Measurements from ENCODE around the gene ZNF319. TPM values are rescaled to one million over a fixed set of nuclear protein-coding genes. Genes with fewer than 3 reads are reported as not detected.

The ZNF319 gene
- total and polyA plus RNA-seq, 2 donors from 2014 or later, result 2.9 to 10.9 TPM

GRCh38 chr16:58036943-58037342 lies 36.5 kb upstream of the ZNF319 start:
- no peak for TF ChIP-seq CTCF (IDR thresholded peaks at IDR 0.05; ENCODE audit: borderline replicate concordance, extremely low read depth, insufficient read depth)
- H3K9ac ChIP-seq (ENCODE audit: low read length in 3 of 3), result no peak overlapping the region
- FAIRE-seq, result no peak
- no peak overlapping the region for H3K27ac ChIP-seq (ENCODE audit: low read depth in 2 of 2, low read length in 2 of 2)
- H3K27me3 ChIP-seq (ENCODE audit: control insufficient read depth, insufficient read depth, low read length), result no peaks in the 10 kb centered on the region
- no peak overlapping the region for H3K4me3 ChIP-seq (ENCODE audit: low read length in 3 of 3)
- no peak for DNase-seq
- no peaks in the 10 kb centered on the region for H3K9me3 ChIP-seq (ENCODE audit: control insufficient read depth in 2 of 3, insufficient read depth in 1 of 3, low read length in 3 of 3)
- peaks cover 0 to 14% (median 9%) of the 10 kb centered on the region in 3 donors for H3K36me3 ChIP-seq (ENCODE audit: control insufficient read depth in 2 of 3, insufficient read depth in 3 of 3, low read length in 3 of 3)
- peaks cover 0 to 4% (median 0%) of the 10 kb centered on the region in 3 donors for H3K4me1 ChIP-seq (ENCODE audit: control insufficient read depth in 2 of 3, insufficient read depth in 2 of 3, low read depth in 1 of 3, low read length in 3 of 3)
- intact Hi-C loops (cut with DNase I), result no loop called here

- Histone ChIP-seq H3K36me3 (ENCODE audit: control insufficient read depth in 2 of 3, insufficient read depth in 3 of 3, low read length in 3 of 3) (peaks cover 0 to 11% (median 5%) of the 10 kb centered on the region in 3 donors), H3K4me3 (ENCODE audit: low read length in 3 of 3) (no peak overlapping the region), H3K27ac (ENCODE audit: low read depth in 2 of 2, low read length in 2 of 2) (no peak overlapping the region), H3K9ac (ENCODE audit: low read length in 3 of 3) (no peak overlapping the region), H3K9me3 (ENCODE audit: control insufficient read depth in 2 of 3, insufficient read depth in 1 of 3, low read length in 3 of 3) (no peaks in the 10 kb centered on the region), H3K27me3 (ENCODE audit: control insufficient read depth, insufficient read depth, low read length) (no peaks in the 10 kb centered on the region), H3K4me1 (ENCODE audit: control insufficient read depth in 2 of 3, insufficient read depth in 2 of 3, low read depth in 1 of 3, low read length in 3 of 3) (peaks cover 0 to 5% (median 4%) of the 10 kb centered on the region in 3 donors)
- TF ChIP-seq CTCF (IDR thresholded peaks at IDR 0.05; ENCODE audit: borderline replicate concordance, extremely low read depth, insufficient read depth), result no peak
- intact Hi-C loops (cut with DNase I), result no loop called here
- DNase-seq (no peak), FAIRE-seq (no peak)
Observed at GRCh38 chr16:58035356-58036170, 35.1 kb upstream of the ZNF319 start.

- TF ChIP-seq CTCF (IDR thresholded peaks at IDR 0.05; ENCODE audit: borderline replicate concordance, extremely low read depth, insufficient read depth), result no peak
- Histone ChIP-seq H3K27me3 (ENCODE audit: control insufficient read depth, insufficient read depth, low read length) (no peaks in the 10 kb centered on the region), H3K27ac (ENCODE audit: low read depth in 2 of 2, low read length in 2 of 2) (no peak overlapping the region), H3K9ac (ENCODE audit: low read length in 3 of 3) (no peak overlapping the region), H3K4me3 (ENCODE audit: low read length in 3 of 3) (no peak overlapping the region), H3K36me3 (ENCODE audit: control insufficient read depth in 2 of 3, insufficient read depth in 3 of 3, low read length in 3 of 3) (peaks cover 0 to 8% (median 3%) of the 10 kb centered on the region in 3 donors), H3K4me1 (ENCODE audit: control insufficient read depth in 2 of 3, insufficient read depth in 2 of 3, low read depth in 1 of 3, low read length in 3 of 3) (peaks cover 0 to 6% (median 5%) of the 10 kb centered on the region in 3 donors), H3K9me3 (ENCODE audit: control insufficient read depth in 2 of 3, insufficient read depth in 1 of 3, low read length in 3 of 3) (no peaks in the 10 kb centered on the region)
- peak in 1 of 5 donors; percentile 40 for DNase-seq
- FAIRE-seq, result no peak
- intact Hi-C loops (cut with DNase I), result no loop called here
Observed at GRCh38 chr16:58034774-58035173, 34.3 kb upstream of the ZNF319 start.
